GM11168 (cell line): ENCODE data around the gene NRG3.

Source experiments
- in situ Hi-C: fragments of 300-500 bp; cut with MboI; formaldehyde crosslinking; loops from one replicate; pipeline ENCODE4 v1.12.0; 2022; ENCODE audit warnings: low sequenced_read_pairs; ENCODE audit not compliant: unreplicated experiment

The NRG3 gene

GRCh38 chr10:82252081-82252480, 377.1 kb downstream of the NRG3 start:
- in situ Hi-C loops = no loop called here

GRCh38 chr10:82254237-82254636, 379.2 kb downstream of the NRG3 start:
- in situ Hi-C loops = no loop called here

GRCh38 chr10:82256275-82256674, 381.3 kb downstream of the NRG3 start:
- in situ Hi-C loops = no loop called here

- in situ Hi-C loops = no loop called here
Measured at GRCh38 chr10:82266438-82266837, 391.4 kb downstream of the NRG3 start.

GRCh38 chr10:82267014-82267413, 392.0 kb downstream of the NRG3 start:
- in situ Hi-C loops = no loop called here

GRCh38 chr10:82267465-82267864, 392.5 kb downstream of the NRG3 start:
- in situ Hi-C loops = no loop called here

- in situ Hi-C loops = no loop called here
Measured at GRCh38 chr10:82267960-82268359, 393.0 kb downstream of the NRG3 start.

GRCh38 chr10:82277591-82277990, 402.6 kb downstream of the NRG3 start:
- in situ Hi-C loops = no loop called here

- in situ Hi-C loops = no loop called here
Measured at GRCh38 chr10:82278401-82279182, 403.6 kb downstream of the NRG3 start.

GRCh38 chr10:82282782-82283456, 407.9 kb downstream of the NRG3 start:
- in situ Hi-C loops = no loop called here

- in situ Hi-C loops = no loop called here
Measured at GRCh38 chr10:82284180-82284579, 409.2 kb downstream of the NRG3 start.

GRCh38 chr10:82288461-82288881, 413.5 kb downstream of the NRG3 start:
- in situ Hi-C loops = no loop called here

GRCh38 chr10:82289945-82290344, 415.0 kb downstream of the NRG3 start:
- in situ Hi-C loops = no loop called here

- in situ Hi-C loops = no loop called here
Measured at GRCh38 chr10:82294874-82295378, 419.9 kb downstream of the NRG3 start.

- in situ Hi-C loops = no loop called here
Measured at GRCh38 chr10:82308641-82309040, 433.6 kb downstream of the NRG3 start.

- in situ Hi-C loops = no loop called here
Measured at GRCh38 chr10:82310839-82311238, 435.8 kb downstream of the NRG3 start.

- in situ Hi-C loops = no loop called here
Measured at GRCh38 chr10:82313401-82313800, 438.4 kb downstream of the NRG3 start.

- in situ Hi-C loops = no loop called here
Measured at GRCh38 chr10:82318534-82318933, 443.5 kb downstream of the NRG3 start.

- in situ Hi-C loops = no loop called here
Measured at GRCh38 chr10:82319074-82319473, 444.1 kb downstream of the NRG3 start.

GRCh38 chr10:82319562-82319961, 444.6 kb downstream of the NRG3 start:
- in situ Hi-C loops = no loop called here

- in situ Hi-C loops = no loop called here
Measured at GRCh38 chr10:82321724-82322123, 446.7 kb downstream of the NRG3 start.

GRCh38 chr10:82331716-82332115, 456.7 kb downstream of the NRG3 start:
- in situ Hi-C loops = no loop called here
